Measurements from ENCODE around the gene TBKBP1. TPM values are rescaled to one million over a fixed set of nuclear protein-coding genes. Genes with fewer than 3 reads are reported as not detected.

Gene TBKBP1
- total and polyA plus RNA-seq, 9 of the 15 experiments (the other 6 are each of a cell fraction or from before 2014, with no cell fraction given), result 0.03 to 15.6 (median 6.8) TPM

DNA sequence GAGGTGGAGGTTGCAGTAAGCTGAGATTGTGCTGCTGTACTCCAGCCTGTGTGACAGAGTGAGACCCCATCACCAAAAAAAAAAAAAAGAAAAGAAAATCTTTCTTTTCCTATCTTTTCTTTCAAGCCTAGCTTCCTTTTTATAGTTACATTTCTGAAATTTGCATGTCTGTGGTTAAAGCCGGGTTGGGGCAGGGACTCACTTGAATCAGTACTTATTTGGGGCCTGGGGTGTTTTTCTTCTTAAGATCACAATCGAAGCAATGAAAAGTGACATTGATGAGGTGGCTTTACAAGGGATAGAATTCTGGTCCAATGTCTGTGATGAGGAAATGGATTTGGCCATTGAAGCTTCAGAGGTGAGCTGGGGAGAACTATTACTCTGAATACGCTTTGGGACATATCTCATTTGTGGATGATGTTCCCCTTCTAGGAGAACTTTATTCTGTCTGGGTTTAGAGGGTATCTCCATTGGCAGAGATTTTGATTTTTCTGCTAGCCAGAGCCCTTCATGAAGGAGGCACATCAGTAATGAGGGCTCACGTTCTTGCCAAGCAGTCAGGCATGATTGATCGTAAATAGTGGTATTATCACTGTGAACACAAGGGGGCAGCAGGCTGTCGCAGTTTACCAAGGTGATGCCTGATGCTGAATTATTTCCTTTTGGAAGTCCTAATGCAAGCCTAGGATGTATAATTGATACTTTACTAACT lies 29.9 kb upstream of the TBKBP1 start (continued):
- TF ChIP-seq, protein P1, sequence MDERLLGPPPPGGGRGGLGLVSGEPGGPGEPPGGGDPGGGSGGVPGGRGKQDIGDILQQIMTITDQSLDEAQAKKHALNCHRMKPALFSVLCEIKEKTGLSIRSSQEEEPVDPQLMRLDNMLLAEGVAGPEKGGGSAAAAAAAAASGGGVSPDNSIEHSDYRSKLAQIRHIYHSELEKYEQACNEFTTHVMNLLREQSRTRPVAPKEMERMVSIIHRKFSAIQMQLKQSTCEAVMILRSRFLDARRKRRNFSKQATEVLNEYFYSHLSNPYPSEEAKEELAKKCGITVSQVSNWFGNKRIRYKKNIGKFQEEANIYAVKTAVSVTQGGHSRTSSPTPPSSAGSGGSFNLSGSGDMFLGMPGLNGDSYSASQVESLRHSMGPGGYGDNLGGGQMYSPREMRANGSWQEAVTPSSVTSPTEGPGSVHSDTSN (CRISPR knock-in tag; IDR thresholded peaks at IDR 0.05; ENCODE audit: low read depth), result no peak
- TF ChIP-seq, protein P1 (tag; conservative IDR thresholded peaks at IDR 0.05; ENCODE audit: low read depth), result peak; percentile 61
- TF ChIP-seq KLF1 (tag; IDR thresholded peaks at IDR 0.05), result no peak

- no peak overlapping the region for H3K4me3 ChIP-seq
- no peaks in the 10 kb centered on the region for H3K9me1 ChIP-seq (ENCODE audit: control insufficient read depth, insufficient read depth, low read length)
- intact Hi-C loops (cut with micrococcal nuclease) (no loop called here), in situ Hi-C loops (cut with MboI) (no loop called here)
- POLR2A ChIA-PET, result interaction anchor here (0.7 to 5.4 kb wide), 6 partner anchors 10 to 31 kb away, joined by 3 to 35 read pairs (median 6); partner anchors contain the start of gene KPNB1
- TF ChIP-seq ZNF57 (CRISPR knock-in tag; IDR thresholded peaks at IDR 0.05) (no peak), SMAD3 (CRISPR knock-in tag; conservative IDR thresholded peaks at IDR 0.05) (no peak), TCFL5 (CRISPR knock-in tag; conservative IDR thresholded peaks at IDR 0.05) (no peak), FUS (optimal IDR thresholded peaks at IDR 0.05; ENCODE audit: low read depth, low read length) (no peak), KLF16 (IDR thresholded peaks at IDR 0.05) (no peak), ZNF121 (CRISPR knock-in tag; conservative IDR thresholded peaks at IDR 0.05) (no peak), RFX1 (IDR thresholded peaks at IDR 0.05) (no peak), TSC22D4 (tag; IDR thresholded peaks at IDR 0.05) (no peak), XRCC5 (IDR thresholded peaks at IDR 0.05; ENCODE audit: low read depth, low read length) (no peak), YY1 (IDR thresholded peaks at IDR 0.05; ENCODE audit: borderline replicate concordance in 1 of 3, control insufficient read depth in 1 of 3, extremely low read depth in 1 of 3, insufficient read depth in 3 of 3, insufficient read length in 1 of 3, insufficient replicate concordance in 2 of 3, low read depth in 1 of 3, low read length in 2 of 3) (no peak), FOXJ3 (CRISPR knock-in tag; IDR thresholded peaks at IDR 0.05) (no peak), NR2F6 (CRISPR knock-in tag; IDR thresholded peaks at IDR 0.05) (no peak), ZNF717 (CRISPR knock-in tag; IDR thresholded peaks at IDR 0.05) (no peak), ZNF668 (CRISPR knock-in tag; IDR thresholded peaks at IDR 0.05) (no peak), MTF1 (CRISPR knock-in tag; IDR thresholded peaks at IDR 0.05; ENCODE audit: borderline replicate concordance) (no peak)
- H3K4me2 ChIP-seq (ENCODE audit: insufficient read depth, low read length), result no peak overlapping the region
- H3K9me3 ChIP-seq (replicated peaks; ENCODE audit: control insufficient read depth, insufficient read depth, low read depth, low read length), result no peaks in the 10 kb centered on the region
- ATAC-seq (no peak), FAIRE-seq (no peak), DNase-seq (ENCODE audit: extremely low read depth in 1 of 4, low spot score in 3 of 4) (no peak)
- no peaks in the 10 kb centered on the region for H3K4me1 ChIP-seq (replicated peaks in 1 of 2; ENCODE audit: control insufficient read depth in 2 of 2, insufficient read depth in 2 of 2, low read length in 2 of 2)
- H3K36me3 ChIP-seq (ENCODE audit: control insufficient read depth, insufficient read depth, low read length), result peaks cover 95% of the 10 kb centered on the region
- peaks cover 17% of the 10 kb centered on the region; the same call in 2 of the 3 replicates for H3K79me2 ChIP-seq (ENCODE audit: control insufficient read depth, insufficient read depth, low read length)
- CTCF ChIA-PET (ENCODE audit: low intra/inter-chr PET ratio), result interaction anchor here (1.1 kb wide), 2 partner anchors 9 to 78 kb away, joined by 3 to 5 read pairs; no protein-coding TSS in a partner anchor
- no peak overlapping the region for H3K27ac ChIP-seq (ENCODE audit: extremely low read depth, low read depth, low read length)
- 0 out of 2 replicates have a peak, but pooled peaks cover 6% of the 10 kb centered on the region for H4K20me1 ChIP-seq (replicated peaks; ENCODE audit: control insufficient read depth, insufficient read depth, low read length)
- no peak overlapping the region for H3K9ac ChIP-seq (ENCODE audit: insufficient read depth in 1 of 2, low read depth in 2 of 2, low read length in 2 of 2)
- no peaks in the 10 kb centered on the region for H3K27me3 ChIP-seq (ENCODE audit: control insufficient read depth in 2 of 2, insufficient read depth in 2 of 2, low read length in 2 of 2)
- H2AFZ ChIP-seq (ENCODE audit: low read depth, low read length), result no peak overlapping the region
- no TSS peak for BruUV-seq (replicated peaks)
Observed at GRCh38 chr17:47664624-47664941, 29.4 kb upstream of the TBKBP1 start.
